HepG2 (cell line): ENCODE measurements around the gene C1QBP. TPM values are rescaled to one million over a fixed set of nuclear protein-coding genes. Genes with fewer than 3 reads are reported as not detected.
A peak's percentile ranks its signal among the peaks of the same experiment; 100 is the strongest.

Experiments
- BCL3 ChIP-seq: sonication (generic); formaldehyde crosslinking; IDR thresholded peaks from 2 replicates; pipeline ENCODE4 v1.5.1; 2020; ENCODE audit warnings: mild to moderate bottlenecking, missing genetic modification reagents, moderate library complexity
- CHCHD3 ChIP-seq: sonication (generic); formaldehyde crosslinking; IDR thresholded peaks from 2 replicates; pipeline ENCODE4 v1.8.0; 2022; ENCODE audit warnings: mild to moderate bottlenecking, missing genetic modification reagents, moderate library complexity
- DR1 ChIP-seq: sonication (generic); formaldehyde crosslinking; IDR thresholded peaks from 2 replicates; pipeline ENCODE4 v1.8.0; 2021; ENCODE audit warnings: mild to moderate bottlenecking, missing genetic modification reagents, inconsistent platforms
- FOXK2 ChIP-seq: fragments of 450-650 bp; IDR thresholded peaks from 2 replicates; pipeline ENCODE4 v1.6.1; 2016
- GABPB1 ChIP-seq: IDR thresholded peaks from 2 replicates; pipeline ENCODE4 v1.6.1; 2016; ENCODE audit warnings: mild to moderate bottlenecking, missing genetic modification reagents, moderate library complexity, missing compliant biosample characterization
- IRF1 ChIP-seq: sonication (generic); formaldehyde crosslinking; IDR thresholded peaks from 2 replicates; pipeline ENCODE4 v1.4.0; 2020; ENCODE audit warnings: low read depth, mild to moderate bottlenecking, missing genetic modification reagents
- ISX ChIP-seq: sonication (generic); formaldehyde crosslinking; conservative IDR thresholded peaks from 2 replicates; pipeline ENCODE4 v1.5.0; 2020; ENCODE audit warnings: missing genetic modification reagents
- MYPOP ChIP-seq: sonication (generic); formaldehyde crosslinking; IDR thresholded peaks from 2 replicates; pipeline ENCODE4 v1.8.1; 2023; ENCODE audit warnings: mild to moderate bottlenecking, moderate library complexity, missing genetic modification reagents
- POLR2A ChIP-seq, 2 experiments: IDR thresholded peaks; 2 replicates each; pipeline ENCODE4 v1.6.1; 2011; ENCODE audit warnings: low read depth in 2 of 2, low read length in 2 of 2, mild to moderate bottlenecking in 1 of 2, moderate library complexity in 1 of 2; ENCODE audit not compliant: insufficient read depth in 1 of 2
- PRDM15 ChIP-seq: sonication (generic); formaldehyde crosslinking; IDR thresholded peaks from 2 replicates; pipeline ENCODE4 v1.4.0; 2020; ENCODE audit warnings: missing genetic modification reagents
- XBP1 ChIP-seq: sonication (generic); formaldehyde crosslinking; IDR thresholded peaks from 2 replicates; pipeline ENCODE4 v1.5.0; 2020; ENCODE audit warnings: missing genetic modification reagents
- ZBTB39 ChIP-seq: sonication (generic); formaldehyde crosslinking; IDR thresholded peaks from 2 replicates; pipeline ENCODE4 v1.5.0; 2020; ENCODE audit warnings: missing genetic modification reagents
- ZBTB7B ChIP-seq: sonication (generic); formaldehyde crosslinking; IDR thresholded peaks from 2 replicates; pipeline ENCODE4 v1.4.0; 2020; ENCODE audit warnings: missing genetic modification reagents
- ZNF280D ChIP-seq: sonication (generic); formaldehyde crosslinking; IDR thresholded peaks from 2 replicates; pipeline ENCODE4 v1.5.1; 2020; ENCODE audit warnings: mild to moderate bottlenecking, missing genetic modification reagents
- ZNF746 ChIP-seq: sonication (generic); formaldehyde crosslinking; IDR thresholded peaks from 2 replicates; pipeline ENCODE4 v1.8.0; 2022; ENCODE audit warnings: mild to moderate bottlenecking, missing genetic modification reagents
- ZNF766 ChIP-seq: sonication (generic); formaldehyde crosslinking; IDR thresholded peaks from 2 replicates; pipeline ENCODE4 v1.5.0; 2020; ENCODE audit warnings: missing genetic modification reagents, borderline replicate concordance
- polyA plus RNA-seq, 8 experiments: library from polyadenylated mRNA; depleted of rRNA in 3 of 8; stranded (reverse) in 7 of 8; unstranded in 1 of 8; fragments of >200 nt; fragmentation: Illumina TruSeq in 4 of 8; extraction: Trizol in 4 of 8; gene quantifications; 2 replicates each; pipeline versions ENCODE4 v1.2.1 to v1.2.3, GENCODE V29; 2011 to 2016; ENCODE audit warnings: low read depth in 4 of 8, missing spikeins in 1 of 8, mixed read lengths in 1 of 8; ENCODE audit not compliant: insufficient read depth in 1 of 8
- total RNA-seq, 5 experiments: library from RNA; depleted of rRNA; stranded (reverse); fragments of >200 nt; fragmentation: Illumina TruSeq; extraction: Trizol; gene quantifications; 2 replicates each; pipeline ENCODE4 v1.2.3, GENCODE V29; 2016; ENCODE audit warnings: low read depth in 1 of 5

Gene C1QBP
- total and polyA plus RNA-seq, 2 of the 13 experiments (the other 11 are each of a cell fraction or from before 2014, with no cell fraction given): 219 to 680 TPM

GRCh38 chr17:5438716-5439445, at the start of gene C1QBP (continued):
- peak; percentile 92; the same call in 1 of the 2 replicates for TF ChIP-seq BCL3 (CRISPR knock-in tag)
- 0 out of 2 replicates have a peak, but pooled peaks have one; percentile 24 for TF ChIP-seq ZBTB7B (CRISPR knock-in tag)
- no peak for TF ChIP-seq ZNF280D
- peak; percentile 91; the same call in 1 of the 2 replicates for TF ChIP-seq ZNF766 (CRISPR knock-in tag)
- TF ChIP-seq ZBTB39 (CRISPR knock-in tag): no peak
- peak; percentile 84 to 93 for TF ChIP-seq POLR2A (IDR thresholded peaks at IDR 0.05; ENCODE audit: insufficient read depth in 1 of 2, low read depth in 2 of 2, low read length in 2 of 2)
- TF ChIP-seq IRF1 (CRISPR knock-in tag): no peak
- peak; percentile 63; the same call in 1 of the 2 replicates for TF ChIP-seq DR1 (CRISPR knock-in tag)
- no peak; the same call in 1 of the 2 replicates for TF ChIP-seq MYPOP (CRISPR knock-in tag)
- peak; percentile 96 for TF ChIP-seq GABPB1 (CRISPR knock-in tag)
- TF ChIP-seq FOXK2: no peak
- peak; percentile 66; the same call in 1 of the 2 replicates for TF ChIP-seq XBP1 (CRISPR knock-in tag)
- peak; percentile 93 for TF ChIP-seq ISX (CRISPR knock-in tag)
- TF ChIP-seq PRDM15 (CRISPR knock-in tag): peak; percentile 94
- TF ChIP-seq CHCHD3 (CRISPR knock-in tag): peak; percentile 31; the same call in 1 of the 2 replicates
- no peak for TF ChIP-seq ZNF746 (CRISPR knock-in tag)
